Subcutaneous adipose tissue (tissue), 4 donors: ENCODE results near the gene CTSD. TPM values are rescaled to one million over a fixed set of nuclear protein-coding genes. Genes with fewer than 3 reads are reported as not detected.

Source experiments
- CTCF ChIP-seq: fragments of 450-650 bp; IDR thresholded peaks from one replicate; pipeline ENCODE4 v1.5.1; 2016; ENCODE audit warnings: low read depth, mild to moderate bottlenecking, control low read depth, antibody characterized with exemption, moderate library complexity
- total RNA-seq, 4 donors: library from RNA; depleted of rRNA; stranded (reverse); fragments of >200 nt; gene quantifications; one replicate each; pipeline ENCODE4 v1.1.0, GENCODE V29; 2016

CTSD gene
- total RNA-seq, 4 donors from 2014 or later: 387 to 1,776 (median 548) TPM

GRCh38 chr11:1753929-1754305 is 9.8 kb downstream of the CTSD start:
- no peak for TF ChIP-seq CTCF

GRCh38 chr11:1753229-1753928 is 10.3 kb downstream of the CTSD start:
- no peak for TF ChIP-seq CTCF

GRCh38 chr11:1752907-1753228 is 10.9 kb downstream of the CTSD start:
- no peak for TF ChIP-seq CTCF

GRCh38 chr11:1751999-1752906 is 11.5 kb downstream of the CTSD start:
- no peak for TF ChIP-seq CTCF

GRCh38 chr11:1751531-1751921 is 12.2 kb downstream of the CTSD start:
- no peak for TF ChIP-seq CTCF

GRCh38 chr11:1750840-1751530 is 12.7 kb downstream of the CTSD start:
- no peak for TF ChIP-seq CTCF

GRCh38 chr11:1750481-1750839 is 13.3 kb downstream of the CTSD start, which contains the start of gene IFITM10:
Gene IFITM10 (minus strand): TSS chr11:1750595. CDS start chr11:1750442, 153 bp downstream.
- TF ChIP-seq CTCF: no peak
